ENCODE results near the gene EIF1.
"Not testable (repeated sequence)": the region's sequence is repeated elsewhere in the genome, so short reads cannot be mapped to it uniquely, and the experiment has no call there.

Gene EIF1

GRCh38 chr17:41679740-41680425 lies 8.8 kb upstream of the EIF1 start:
- no peak for DNase-seq

- no peak for DNase-seq
Observed at GRCh38 chr17:41680426-41681040, 8.2 kb upstream of the EIF1 start.

GRCh38 chr17:41681776-41682175 lies 6.9 kb upstream of the EIF1 start:
- DNase-seq: no peak

- no peak for DNase-seq
Observed at GRCh38 chr17:41682631-41683030, 6.1 kb upstream of the EIF1 start.

- DNase-seq: no peak
Observed at GRCh38 chr17:41683441-41684007, 5.2 kb upstream of the EIF1 start.

- no peak for DNase-seq
Observed at GRCh38 chr17:41684035-41684434, 4.7 kb upstream of the EIF1 start.

- not testable (repeated sequence) for DNase-seq
Observed at GRCh38 chr17:41685753-41686152, 2.9 kb upstream of the EIF1 start.

- DNase-seq: no peak
Observed at GRCh38 chr17:41686281-41686680, 2.4 kb upstream of the EIF1 start.

GRCh38 chr17:41687828-41688640 lies 651 bp upstream of the EIF1 start:
- DNase-seq: peak; percentile 79

GRCh38 chr17:41689497-41690299 lies 1.0 kb downstream of the EIF1 start:
- peak; percentile 64 for DNase-seq

- no peak for DNase-seq
Observed at GRCh38 chr17:41690497-41690896, 1.8 kb downstream of the EIF1 start.

- DNase-seq: no peak
Observed at GRCh38 chr17:41691031-41691777, 2.5 kb downstream of the EIF1 start.

GRCh38 chr17:41692722-41693521 lies 4.2 kb downstream of the EIF1 start:
- no peak for DNase-seq

- no peak for DNase-seq
Observed at GRCh38 chr17:41695134-41695661, 6.5 kb downstream of the EIF1 start.

GRCh38 chr17:41695954-41696757 lies 7.5 kb downstream of the EIF1 start:
- peak; percentile 87 for DNase-seq

- DNase-seq: no peak
Observed at GRCh38 chr17:41697122-41697962, 8.7 kb downstream of the EIF1 start.

GRCh38 chr17:41700843-41701242 lies 12.2 kb downstream of the EIF1 start:
- not testable (repeated sequence) for DNase-seq

- DNase-seq: no peak
Observed at GRCh38 chr17:41702712-41703111, 14.0 kb downstream of the EIF1 start.

Measured in CD4-positive, alpha-beta T cell treated with Interleukin-17A for 4 hours (primary cell).